ENCODE data around the gene APC. TPM values are rescaled to one million over a fixed set of nuclear protein-coding genes. Genes with fewer than 3 reads are reported as not detected.
"Not testable (repeated sequence)": the region's sequence is repeated elsewhere in the genome, so short reads cannot be mapped to it uniquely, and the experiment has no call there.

The APC gene
- total RNA-seq, 1 experiment from 2014 or later, result 47.6 TPM

DNA sequence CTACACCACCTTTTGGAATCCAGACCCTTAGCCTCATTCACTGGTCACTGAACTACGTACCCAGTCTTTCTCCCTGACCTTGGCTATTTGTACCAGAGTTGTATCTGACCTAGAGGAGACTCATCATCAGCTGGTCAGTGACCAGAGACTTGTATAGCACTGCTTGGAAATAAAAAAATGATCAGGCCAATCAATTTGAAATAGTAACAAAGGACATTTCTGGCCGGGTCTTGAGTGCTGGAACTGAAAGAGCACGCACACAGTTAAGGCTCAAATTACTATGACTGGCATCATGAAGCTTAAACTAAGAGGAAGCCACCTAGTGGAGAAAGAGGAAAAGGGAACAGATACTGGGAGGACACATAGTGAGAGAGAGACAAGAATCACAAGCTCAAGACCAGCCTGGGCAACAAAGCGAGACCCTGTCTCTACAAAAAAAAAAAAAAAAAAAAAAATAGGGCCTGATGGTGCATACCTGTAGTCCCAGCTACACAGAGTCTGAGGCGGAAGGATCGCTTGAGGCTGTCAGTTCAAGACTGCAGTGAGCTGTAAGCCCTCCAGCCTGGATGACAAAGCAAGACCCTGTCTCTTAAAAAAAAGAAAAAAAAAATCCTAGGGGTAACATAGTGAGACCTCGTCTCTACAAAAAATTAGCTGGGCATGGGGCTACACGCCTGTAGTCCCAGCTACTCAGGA is 110.6 kb downstream of the APC start:
- H3K27ac Mint-ChIP-seq (ENCODE audit: unreplicated experiment), result no peak overlapping the region

DNA sequence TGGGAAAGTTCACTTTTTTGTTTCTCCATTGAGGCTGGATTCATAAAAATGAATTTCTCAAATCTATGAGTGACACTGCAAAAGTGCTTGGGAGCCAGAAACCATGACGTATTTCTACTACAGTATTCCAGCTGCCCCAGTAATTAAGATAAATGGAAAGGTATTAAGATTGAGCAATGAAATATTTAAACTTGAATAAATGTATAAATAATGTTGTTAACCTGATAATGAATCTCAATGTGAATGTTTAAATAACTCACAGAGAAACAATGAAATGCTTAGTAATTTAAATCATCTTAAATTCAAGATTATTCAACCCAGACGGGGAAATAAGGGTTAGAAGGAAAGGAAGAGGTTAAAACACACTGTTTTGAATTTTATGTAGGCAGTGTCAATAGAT is 112.2 kb downstream of the APC start:
- CTCF ChIA-PET, result no interaction called here
- Mint-ChIP-seq H3K36me3 (ENCODE audit: insufficient read depth, unreplicated experiment) (no peaks in the 10 kb centered on the region), H3K4me1 (ENCODE audit: low read depth, unreplicated experiment) (no peaks in the 10 kb centered on the region), H3K27me3 (ENCODE audit: unreplicated experiment) (peaks cover 9% of the 10 kb centered on the region), H3K4me3 (ENCODE audit: low read depth, unreplicated experiment) (no peak overlapping the region), H3K9me3 (ENCODE audit: low read depth, unreplicated experiment) (no peaks in the 10 kb centered on the region), H3K27ac (ENCODE audit: unreplicated experiment) (no peak overlapping the region)
- intact Hi-C loops (cut with micrococcal nuclease; ENCODE audit: unreplicated experiment), result loop anchor here (2.0 kb wide), 1 partner anchor 299 kb away; no protein-coding TSS in a partner anchor
- no peak for DNase-seq
- BruUV-seq (replicated peaks), result no TSS peak
- TF ChIP-seq, protein P1, sequence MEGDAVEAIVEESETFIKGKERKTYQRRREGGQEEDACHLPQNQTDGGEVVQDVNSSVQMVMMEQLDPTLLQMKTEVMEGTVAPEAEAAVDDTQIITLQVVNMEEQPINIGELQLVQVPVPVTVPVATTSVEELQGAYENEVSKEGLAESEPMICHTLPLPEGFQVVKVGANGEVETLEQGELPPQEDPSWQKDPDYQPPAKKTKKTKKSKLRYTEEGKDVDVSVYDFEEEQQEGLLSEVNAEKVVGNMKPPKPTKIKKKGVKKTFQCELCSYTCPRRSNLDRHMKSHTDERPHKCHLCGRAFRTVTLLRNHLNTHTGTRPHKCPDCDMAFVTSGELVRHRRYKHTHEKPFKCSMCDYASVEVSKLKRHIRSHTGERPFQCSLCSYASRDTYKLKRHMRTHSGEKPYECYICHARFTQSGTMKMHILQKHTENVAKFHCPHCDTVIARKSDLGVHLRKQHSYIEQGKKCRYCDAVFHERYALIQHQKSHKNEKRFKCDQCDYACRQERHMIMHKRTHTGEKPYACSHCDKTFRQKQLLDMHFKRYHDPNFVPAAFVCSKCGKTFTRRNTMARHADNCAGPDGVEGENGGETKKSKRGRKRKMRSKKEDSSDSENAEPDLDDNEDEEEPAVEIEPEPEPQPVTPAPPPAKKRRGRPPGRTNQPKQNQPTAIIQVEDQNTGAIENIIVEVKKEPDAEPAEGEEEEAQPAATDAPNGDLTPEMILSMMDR (IDR thresholded peaks at IDR 0.05; ENCODE audit: unreplicated experiment), result no peak

More for the DNA sequence above, 110.6 kb downstream of the APC start:
- Mint-ChIP-seq H3K9me3 (ENCODE audit: low read depth, unreplicated experiment) (no peaks in the 10 kb centered on the region), H3K4me1 (ENCODE audit: low read depth, unreplicated experiment) (no peaks in the 10 kb centered on the region), H3K27me3 (ENCODE audit: unreplicated experiment) (no peaks in the 10 kb centered on the region), H3K36me3 (ENCODE audit: insufficient read depth, unreplicated experiment) (no peaks in the 10 kb centered on the region), H3K4me3 (ENCODE audit: low read depth, unreplicated experiment) (no peak overlapping the region)
- CTCF ChIA-PET, result interaction anchor here (0.6 to 1.4 kb wide), 16 partner anchors 11 to 534 kb away, joined by 3 to 25 read pairs (median 4); partner anchors contain the start of gene SRP19
- DNase-seq, result peak; percentile 21
- intact Hi-C loops (cut with micrococcal nuclease; ENCODE audit: unreplicated experiment), result loop anchor here (1.0 to 2.0 kb wide), 2 partner anchors 157 to 297 kb away; no protein-coding TSS in a partner anchor
- TF ChIP-seq, protein P1 (IDR thresholded peaks at IDR 0.05; ENCODE audit: unreplicated experiment), result peak; percentile 64
- no TSS peak for BruUV-seq (replicated peaks)

DNA sequence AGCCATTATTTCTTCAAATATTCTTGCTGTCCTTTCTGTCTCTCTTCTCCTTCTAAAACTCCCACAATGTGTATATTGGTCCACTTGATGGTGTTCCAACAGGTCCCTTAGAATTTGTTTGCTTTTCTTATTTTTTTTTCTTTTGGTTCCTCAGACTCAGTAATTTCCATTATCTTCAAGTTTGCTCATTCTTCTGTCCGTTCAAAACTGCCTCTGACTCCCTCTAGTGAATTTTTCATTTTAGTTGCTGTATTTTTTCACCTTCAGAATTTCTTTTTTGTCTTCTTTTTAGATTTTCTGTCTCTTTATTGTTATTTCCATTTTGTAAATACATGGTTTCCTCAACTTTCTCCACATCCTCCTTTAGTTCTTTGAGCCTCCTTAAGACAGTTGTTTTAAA is 117.0 kb downstream of the APC start:
- Mint-ChIP-seq H3K4me3 (ENCODE audit: low read depth, unreplicated experiment) (no peak overlapping the region), H3K9me3 (ENCODE audit: low read depth, unreplicated experiment) (no peaks in the 10 kb centered on the region), H3K27ac (ENCODE audit: unreplicated experiment) (no peak overlapping the region), H3K4me1 (ENCODE audit: low read depth, unreplicated experiment) (no peaks in the 10 kb centered on the region), H3K27me3 (ENCODE audit: unreplicated experiment) (peaks cover 30% of the 10 kb centered on the region), H3K36me3 (ENCODE audit: insufficient read depth, unreplicated experiment) (no peaks in the 10 kb centered on the region)
- DNase-seq, result no peak
- BruUV-seq (replicated peaks), result no TSS peak
- intact Hi-C loops (cut with micrococcal nuclease; ENCODE audit: unreplicated experiment), result no loop called here
- TF ChIP-seq, protein P1 (IDR thresholded peaks at IDR 0.05; ENCODE audit: unreplicated experiment), result no peak
- CTCF ChIA-PET, result no interaction called here

DNA sequence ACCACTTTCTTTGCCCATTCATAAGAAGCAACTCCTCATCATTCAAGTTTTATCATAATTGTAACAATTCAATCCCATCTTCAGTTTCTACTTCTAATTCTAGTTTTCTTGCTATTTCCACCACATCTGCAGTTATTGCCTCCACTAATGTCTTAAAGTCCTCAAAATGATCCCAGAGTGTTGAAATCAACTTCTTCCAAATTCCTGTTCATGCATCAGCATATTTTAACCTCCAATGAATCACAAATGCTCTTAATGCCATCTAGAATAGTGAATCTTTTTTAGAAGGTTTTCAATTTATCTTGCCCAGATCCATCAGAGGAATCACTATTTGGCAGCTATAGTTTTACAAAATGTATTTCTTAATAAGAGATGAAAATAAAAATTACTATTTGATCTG is 120.2 kb downstream of the APC start:
- BruUV-seq (replicated peaks), result no TSS peak
- Mint-ChIP-seq H3K27ac (ENCODE audit: unreplicated experiment) (no peak overlapping the region), H3K9me3 (ENCODE audit: low read depth, unreplicated experiment) (no peaks in the 10 kb centered on the region), H3K4me3 (ENCODE audit: low read depth, unreplicated experiment) (no peak overlapping the region), H3K36me3 (ENCODE audit: insufficient read depth, unreplicated experiment) (peaks cover 25% of the 10 kb centered on the region), H3K27me3 (ENCODE audit: unreplicated experiment) (peaks cover 30% of the 10 kb centered on the region), H3K4me1 (ENCODE audit: low read depth, unreplicated experiment) (peaks cover 9% of the 10 kb centered on the region)
- TF ChIP-seq, protein P1 (IDR thresholded peaks at IDR 0.05; ENCODE audit: unreplicated experiment), result no peak
- CTCF ChIA-PET, result no interaction called here
- intact Hi-C loops (cut with micrococcal nuclease; ENCODE audit: unreplicated experiment), result no loop called here
- DNase-seq, result no peak

DNA sequence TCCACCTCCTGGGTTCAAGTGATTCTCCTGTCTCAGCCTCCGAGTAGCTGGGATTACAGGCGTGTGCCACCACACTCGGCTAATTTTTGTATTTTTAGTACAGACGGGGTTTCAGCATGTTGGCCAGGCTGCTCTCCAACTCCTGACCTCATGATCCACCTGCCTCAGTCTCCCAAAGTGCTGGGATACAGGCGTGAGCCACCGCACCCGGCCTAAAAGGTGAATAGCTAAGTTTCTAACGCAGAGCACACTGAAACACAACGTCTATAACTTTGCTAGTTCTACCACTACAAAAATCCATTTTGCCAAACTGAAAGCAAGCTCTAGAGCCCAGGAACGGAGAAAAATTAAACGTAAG is 122.9 kb downstream of the APC start:
- peaks cover 14% of the 10 kb centered on the region for H3K27me3 Mint-ChIP-seq (ENCODE audit: unreplicated experiment)
- BruUV-seq (replicated peaks), result TSS peak; percentile 98
- not testable (repeated sequence) for H3K9me3 Mint-ChIP-seq (ENCODE audit: low read depth, unreplicated experiment); DNase-seq
- H3K4me3 Mint-ChIP-seq (ENCODE audit: low read depth, unreplicated experiment), result peak overlapping the region; percentile 83
- intact Hi-C loops (cut with micrococcal nuclease; ENCODE audit: unreplicated experiment), result loop anchor here (5.0 to 10.0 kb wide), 2 partner anchors 62 to 104 kb away; partner anchors contain the start of gene REEP5
- peaks cover 42% of the 10 kb centered on the region for H3K36me3 Mint-ChIP-seq (ENCODE audit: insufficient read depth, unreplicated experiment)
- H3K4me1 Mint-ChIP-seq (ENCODE audit: low read depth, unreplicated experiment), result peaks cover 19% of the 10 kb centered on the region
- peak overlapping the region; percentile 89 for H3K27ac Mint-ChIP-seq (ENCODE audit: unreplicated experiment)
- CTCF ChIA-PET, result interaction anchor here (0.7 to 1.7 kb wide), 4 partner anchors 12 to 175 kb away, joined by 3 to 16 read pairs (median 4); no protein-coding TSS in a partner anchor
